H1 (cell line): ENCODE data around the gene RAVER2. TPM values are rescaled to one million over a fixed set of nuclear protein-coding genes. Genes with fewer than 3 reads are reported as not detected.

Experiments used
- BRCA1 ChIP-seq: IDR thresholded peaks from 2 replicates; pipeline ENCODE4 v1.6.1; 2012; ENCODE audit warnings: low read depth, low read length, improper control_type of control experiment
- CEBPB ChIP-seq: IDR thresholded peaks from 2 replicates; pipeline ENCODE4 v1.6.1; 2012; ENCODE audit warnings: low read depth, low read length
- CHD1 ChIP-seq: IDR thresholded peaks from 2 replicates; pipeline ENCODE4 v1.6.1; 2012; ENCODE audit warnings: low read depth, low read length, improper control_type of control experiment
- CTBP2 ChIP-seq: IDR thresholded peaks from 2 replicates; pipeline ENCODE4 v1.7.0; 2011; ENCODE audit warnings: borderline replicate concordance, mild to moderate bottlenecking, moderate library complexity, mixed read lengths, low read length; ENCODE audit not compliant: insufficient read depth, insufficient read length
- E2F6 ChIP-seq: IDR thresholded peaks from 2 replicates; pipeline ENCODE4 v1.6.1; 2012; ENCODE audit warnings: inconsistent platforms
- EP300 ChIP-seq, 2 experiments: IDR thresholded peaks; 1 replicate in 1 of 2; 2 replicates in 1 of 2; pipeline ENCODE4 v1.6.1; 2011 to 2012; ENCODE audit warnings: low read depth in 2 of 2, low read length in 2 of 2, mild to moderate bottlenecking in 2 of 2, borderline replicate concordance in 1 of 2, inconsistent platforms in 1 of 2, moderate library complexity in 1 of 2
- EZH2 ChIP-seq: fragments of 200-600 bp; sonication (generic); IDR thresholded peaks from 2 replicates; pipeline ENCODE4 v1.7.1; 2012; ENCODE audit warnings: low read depth, mild to moderate bottlenecking, moderate library complexity, low read length, inconsistent platforms; ENCODE audit not compliant: severe bottlenecking
- HDAC6 ChIP-seq: IDR thresholded peaks from one replicate; pipeline ENCODE4 v1.7.1; 2012; ENCODE audit warnings: low read depth, mild to moderate bottlenecking, inconsistent platforms, low read length, moderate library complexity
- JUND ChIP-seq: IDR thresholded peaks from 2 replicates; pipeline ENCODE4 v1.6.1; 2011; ENCODE audit warnings: mild to moderate bottlenecking, improper control_type of control experiment, low read length
- NRF1 ChIP-seq: IDR thresholded peaks from 2 replicates; pipeline ENCODE4 v1.6.1; 2011; ENCODE audit warnings: mild to moderate bottlenecking, low read depth, low read length, improper control_type of control experiment
- PHF8 ChIP-seq: fragments of 200-600 bp; sonication (generic); conservative IDR thresholded peaks from 2 replicates; pipeline ENCODE4 v1.7.1; 2012; ENCODE audit warnings: low read depth, mild to moderate bottlenecking, inconsistent platforms, low read length, moderate library complexity
- POLR2A ChIP-seq, 2 experiments: IDR thresholded peaks; 1 replicate in 1 of 2; 2 replicates in 1 of 2; pipeline ENCODE4 v1.6.1; 2011; ENCODE audit warnings: low read depth in 2 of 2, low read length in 2 of 2, mild to moderate bottlenecking in 2 of 2; ENCODE audit errors: control extremely low read depth in 1 of 2
- POLR2AphosphoS5 ChIP-seq: IDR thresholded peaks from 2 replicates; pipeline ENCODE4 v1.6.1; 2011; ENCODE audit warnings: low read depth, low read length
- RAD21 ChIP-seq, 2 experiments: IDR thresholded peaks in 1 of 2; conservative IDR thresholded peaks in 1 of 2; 2 replicates each; pipeline ENCODE4 v1.6.1; 2011; ENCODE audit warnings: low read depth in 2 of 2, low read length in 2 of 2, improper control_type of control experiment in 1 of 2, inconsistent platforms in 1 of 2, mild to moderate bottlenecking in 1 of 2, moderate library complexity in 1 of 2
- RFX5 ChIP-seq: IDR thresholded peaks from 2 replicates; pipeline ENCODE4 v1.6.1; 2011; ENCODE audit warnings: low read depth, low read length, improper control_type of control experiment, borderline replicate concordance
- RNF2 ChIP-seq: fragments of 200-900, 300-1000 bp; sonication (generic); IDR thresholded peaks from 2 replicates; pipeline ENCODE4 v1.7.1; 2016; ENCODE audit warnings: borderline replicate concordance, low read depth, mild to moderate bottlenecking, antibody characterized with exemption, low read length; ENCODE audit not compliant: poor library complexity, severe bottlenecking; ENCODE audit errors: missing control alignments
- RXRA ChIP-seq: IDR thresholded peaks from 2 replicates; pipeline ENCODE4 v1.6.1; 2011; ENCODE audit warnings: low read depth, mild to moderate bottlenecking, low read length, moderate library complexity; ENCODE audit not compliant: insufficient read depth
- SIN3A ChIP-seq, 2 experiments: IDR thresholded peaks in 1 of 2; conservative IDR thresholded peaks in 1 of 2; 2 replicates each; pipeline ENCODE4 v1.6.1; 2011 to 2012; ENCODE audit warnings: low read length in 2 of 2, improper control_type of control experiment in 1 of 2, low read depth in 1 of 2, mild to moderate bottlenecking in 1 of 2
- SP1 ChIP-seq: IDR thresholded peaks from 2 replicates; pipeline ENCODE4 v1.6.1; 2011; ENCODE audit warnings: low read depth, low read length
- SUZ12 ChIP-seq: fragments of 200-600 bp; sonication (generic); IDR thresholded peaks from 2 replicates; pipeline ENCODE4 v1.6.1; 2012; ENCODE audit warnings: mild to moderate bottlenecking, inconsistent platforms, low read length, moderate library complexity, mixed read lengths
- TAF1 ChIP-seq: IDR thresholded peaks from 2 replicates; pipeline ENCODE4 v1.6.1; 2011; ENCODE audit warnings: mild to moderate bottlenecking, low read depth, low read length
- TAF7 ChIP-seq: optimal IDR thresholded peaks from 2 replicates; pipeline ENCODE3; 2011; ENCODE audit warnings: low read depth, mild to moderate bottlenecking, inconsistent platforms, low read length, moderate library complexity, borderline replicate concordance
- ZNF274 ChIP-seq: IDR thresholded peaks from 2 replicates; pipeline ENCODE4 v1.7.0; 2012; ENCODE audit warnings: low read length, borderline replicate concordance; ENCODE audit errors: extremely low read depth
- polyA plus RNA-seq, 7 experiments: library from polyadenylated mRNA; depleted of rRNA in 3 of 7; stranded (reverse) in 5 of 7; unstranded in 2 of 7; fragments of >200 nt in 5 of 7; fragments of 200-250 nt in 2 of 7; gene quantifications; 1 replicate in 5 of 7; 2 replicates in 1 of 7; 4 replicates in 1 of 7; pipeline versions ENCODE4 v1.2.1 to v1.2.3, GENCODE V29; 2011 to 2013; ENCODE audit warnings: missing spikeins in 2 of 7, mixed read lengths in 2 of 7
- total RNA-seq: library from RNA; stranded (reverse); fragmentation: NEBNext Ultra II Directional; extraction: Animal tissue kit (Norgen Biotek cat#: 25700); gene quantifications from 2 replicates; pipeline ENCODE4 v1.2.1, GENCODE V29; 2021

Gene RAVER2
- total and polyA plus RNA-seq, 2 of the 8 experiments (the other 6 are each of a cell fraction or from before 2014, with no cell fraction given): 10.5 to 19.5 TPM

GRCh38 chr1:64745181-64745985, 508 bp downstream of the RAVER2 start (continued):
- TF ChIP-seq CTBP2 (no peak), POLR2AphosphoS5 (no peak), TAF1 (peak; percentile 54), NRF1 (no peak), E2F6 (peak; percentile 26; the same call in 1 of the 2 replicates), RFX5 (no peak), RAD21 (IDR thresholded peaks at IDR 0.05 in 1 of 2, conservative IDR thresholded peaks at IDR 0.05 in 1 of 2; ENCODE audit: low read depth in 2 of 2, low read length in 2 of 2) (no peak), RNF2 (no peak), POLR2A (IDR thresholded peaks at IDR 0.05; ENCODE audit: control extremely low read depth in 1 of 2, low read depth in 2 of 2, low read length in 2 of 2) (no peak; a peak in 1 of 3 replicates), TAF7 (no peak), RXRA (no peak), PHF8 (no peak; the same call in 1 of the 2 replicates), CEBPB (no peak), EP300 (IDR thresholded peaks at IDR 0.05; ENCODE audit: borderline replicate concordance in 1 of 2, low read depth in 2 of 2, low read length in 2 of 2) (no peak), CHD1 (no peak), EZH2 (no peak), ZNF274 (no peak), SIN3A (conservative IDR thresholded peaks at IDR 0.05 in 1 of 2, IDR thresholded peaks at IDR 0.05 in 1 of 2; ENCODE audit: low read depth in 1 of 2, low read length in 2 of 2) (no peak), HDAC6 (no peak), SUZ12 (no peak), BRCA1 (no peak), SP1 (no peak), JUND (no peak)
